WTC11 (cell line): Measurements from ENCODE around the gene DEDD2.

Experiments
- CTCF ChIP-seq: fragments of 200-600 bp; IDR thresholded peaks from 2 replicates; pipeline ENCODE4 v1.8.0; 2022; ENCODE audit warnings: antibody characterized with exemption
- TEAD4 ChIP-seq: sonication (generic); formaldehyde crosslinking; IDR thresholded peaks from 2 replicates; pipeline ENCODE4 v1.8.0; 2022; ENCODE audit warnings: mild to moderate bottlenecking, missing genetic modification reagents

- TF ChIP-seq TEAD4 (CRISPR knock-in tag) (no peak), CTCF (no peak)
Observed at GRCh38 chr19:42261763-42262162, 44.3 kb upstream of the DEDD2 start.
